Muscle layer of duodenum (tissue), 2 donors: Measurements from ENCODE around the gene AGAP2.
"Not testable (repeated sequence)": the region's sequence is repeated elsewhere in the genome, so short reads cannot be mapped to it uniquely, and the experiment has no call there.

Experiments
- H3K27ac ChIP-seq: one replicate; pipeline ENCODE4 v1.7.0; 2013; ENCODE audit warnings: mild to moderate bottlenecking, low read length
- H3K27me3 ChIP-seq: one replicate; pipeline ENCODE4 v1.7.0; 2013; ENCODE audit warnings: low read depth, mild to moderate bottlenecking, control low read depth, low read length
- H3K36me3 ChIP-seq, 2 donors: one replicate each; pipeline ENCODE4 v1.7.0; 2013; ENCODE audit warnings: low read length in 2 of 2, control low read depth in 1 of 2, mild to moderate bottlenecking in 1 of 2; ENCODE audit not compliant: insufficient read depth in 2 of 2, control insufficient read depth in 1 of 2
- H3K4me1 ChIP-seq, 2 donors: one replicate each; pipeline ENCODE4 v1.7.0; 2013; ENCODE audit warnings: low read length in 2 of 2, mild to moderate bottlenecking in 2 of 2, control low read depth in 1 of 2, moderate library complexity in 1 of 2; ENCODE audit not compliant: insufficient read depth in 2 of 2, control insufficient read depth in 1 of 2
- H3K4me3 ChIP-seq, 2 donors: one replicate each; pipeline ENCODE4 v1.7.0; 2013; ENCODE audit warnings: low read length in 2 of 2, low read depth in 1 of 2, mild to moderate bottlenecking in 1 of 2
- H3K9me3 ChIP-seq, 2 donors: one replicate each; pipeline ENCODE4 v1.7.0; 2013; ENCODE audit warnings: low read length in 2 of 2, control low read depth in 1 of 2, mild to moderate bottlenecking in 1 of 2; ENCODE audit not compliant: control insufficient read depth in 1 of 2
- donor health status: healthy.

The AGAP2 gene

GRCh38 chr12:57718641-57719528 lies 19.7 kb downstream of the AGAP2 start:
- no peaks in the 10 kb centered on the region for H3K27me3 ChIP-seq
- H3K4me1 ChIP-seq = no peaks in the 10 kb centered on the region
- H3K27ac ChIP-seq = no peak overlapping the region
- no peaks in the 10 kb centered on the region for H3K9me3 ChIP-seq
- no peak overlapping the region for H3K4me3 ChIP-seq
- peaks cover 55 to 74% of the 10 kb centered on the region in 2 donors for H3K36me3 ChIP-seq

GRCh38 chr12:57717846-57718640 lies 20.5 kb downstream of the AGAP2 start:
- Histone ChIP-seq H3K9me3 (no peaks in the 10 kb centered on the region), H3K4me1 (no peaks in the 10 kb centered on the region), H3K27ac (no peak overlapping the region), H3K4me3 (no peak overlapping the region), H3K27me3 (no peaks in the 10 kb centered on the region), H3K36me3 (peaks cover 55 to 78% of the 10 kb centered on the region in 2 donors)

- H3K27ac ChIP-seq = no peak overlapping the region
- H3K9me3 ChIP-seq = no peaks in the 10 kb centered on the region
- no peaks in the 10 kb centered on the region for H3K4me1 ChIP-seq
- H3K27me3 ChIP-seq = no peaks in the 10 kb centered on the region
- no peak overlapping the region for H3K4me3 ChIP-seq
- H3K36me3 ChIP-seq = peaks cover 55 to 84% of the 10 kb centered on the region in 2 donors
These were observed 21.4 kb downstream of the AGAP2 start for GRCh38 chr12:57717131-57717530.

GRCh38 chr12:57716305-57716704 lies 22.2 kb downstream of the AGAP2 start:
- H3K9me3 ChIP-seq = no peaks in the 10 kb centered on the region
- no peak overlapping the region for H3K4me3 ChIP-seq
- no peaks in the 10 kb centered on the region for H3K4me1 ChIP-seq
- H3K36me3 ChIP-seq = peaks cover 50 to 84% of the 10 kb centered on the region in 2 donors
- no peak overlapping the region for H3K27ac ChIP-seq
- H3K27me3 ChIP-seq = no peaks in the 10 kb centered on the region

GRCh38 chr12:57715786-57716185 lies 22.8 kb downstream of the AGAP2 start:
- Histone ChIP-seq H3K27me3 (no peaks in the 10 kb centered on the region), H3K4me1 (no peaks in the 10 kb centered on the region), H3K9me3 (no peaks in the 10 kb centered on the region), H3K36me3 (peaks cover 46 to 79% of the 10 kb centered on the region in 2 donors), H3K27ac (no peak overlapping the region), H3K4me3 (no peak overlapping the region)

- not testable (repeated sequence) for H3K4me3 ChIP-seq, H3K4me1 ChIP-seq, H3K9me3 ChIP-seq, H3K27me3 ChIP-seq, H3K27ac ChIP-seq
- peaks cover 40 to 73% of the 10 kb centered on the region in 2 donors for H3K36me3 ChIP-seq
These were observed 23.4 kb downstream of the AGAP2 start for GRCh38 chr12:57715036-57715748.

GRCh38 chr12:57713209-57713608 lies 25.3 kb downstream of the AGAP2 start:
- no peak overlapping the region for H3K4me3 ChIP-seq
- H3K9me3 ChIP-seq = no peaks in the 10 kb centered on the region
- H3K4me1 ChIP-seq = no peaks in the 10 kb centered on the region
- H3K36me3 ChIP-seq = peaks cover 25 to 55% of the 10 kb centered on the region in 2 donors
- no peak overlapping the region for H3K27ac ChIP-seq
- H3K27me3 ChIP-seq = no peaks in the 10 kb centered on the region

- no peak overlapping the region for H3K4me3 ChIP-seq
- peaks cover 20 to 52% of the 10 kb centered on the region in 2 donors for H3K36me3 ChIP-seq
- no peaks in the 10 kb centered on the region for H3K4me1 ChIP-seq
These were observed 25.8 kb downstream of the AGAP2 start for GRCh38 chr12:57712701-57713100.

GRCh38 chr12:57708296-57708695 lies 30.2 kb downstream of the AGAP2 start:
- H3K4me3 ChIP-seq = no peak overlapping the region
- no peaks in the 10 kb centered on the region for H3K27me3 ChIP-seq
- H3K4me1 ChIP-seq = no peaks in the 10 kb centered on the region
- H3K27ac ChIP-seq = no peak overlapping the region
- peaks cover 13 to 48% of the 10 kb centered on the region in 2 donors for H3K36me3 ChIP-seq
- peaks cover 0 to 5% of the 10 kb centered on the region in 2 donors for H3K9me3 ChIP-seq

More at GRCh38 chr12:57712701-57713100, 25.8 kb downstream of the AGAP2 start:
- no peaks in the 10 kb centered on the region for H3K9me3 ChIP-seq
- no peak overlapping the region for H3K27ac ChIP-seq
- no peaks in the 10 kb centered on the region for H3K27me3 ChIP-seq

- no peaks in the 10 kb centered on the region for H3K27me3 ChIP-seq
- H3K27ac ChIP-seq = no peak overlapping the region
- H3K4me3 ChIP-seq = no peak overlapping the region
- H3K36me3 ChIP-seq = peaks cover 13 to 50% of the 10 kb centered on the region in 2 donors
- no peaks in the 10 kb centered on the region for H3K4me1 ChIP-seq
- H3K9me3 ChIP-seq = peaks cover 0 to 5% of the 10 kb centered on the region in 2 donors
These were observed 31.3 kb downstream of the AGAP2 start for GRCh38 chr12:57707250-57707649.

- Histone ChIP-seq H3K4me1 (no peaks in the 10 kb centered on the region), H3K36me3 (peaks cover 32 to 58% of the 10 kb centered on the region in 2 donors)
These were observed 38.2 kb downstream of the AGAP2 start for GRCh38 chr12:57700317-57700716.

More at GRCh38 chr12:57700317-57700716, 38.2 kb downstream of the AGAP2 start:
- Histone ChIP-seq H3K27me3 (no peaks in the 10 kb centered on the region), H3K9me3 (peaks cover 0 to 5% of the 10 kb centered on the region in 2 donors), H3K27ac (no peak overlapping the region), H3K4me3 (no peak overlapping the region)
